D721Med (cell line): ENCODE data around the gene ZFPM1.

Source experiments
- DNase-seq: peaks from one replicate; pipeline ENCODE4 v3.0.0; 2011; ENCODE audit warnings: low spot score; ENCODE audit not compliant: insufficient read length
- FAIRE-seq: peaks from 2 replicates; lab custom pipeline; 2011; peaks lifted over from hg19 to GRCh38; lab: Jason Lieb, UNC
- TF ChIP-seq, protein P1 (sequence below): IDR thresholded peaks from 2 replicates; pipeline ENCODE4 v1.5.1; 2012; ENCODE audit warnings: mild to moderate bottlenecking, control low read depth; ENCODE audit not compliant: insufficient read depth; ENCODE audit errors: missing control alignments

ZFPM1 gene

GRCh38 chr16:88430524-88431446 lies 22.3 kb upstream of the ZFPM1 start:
- DNase-seq (no peak), FAIRE-seq (no peak)
- TF ChIP-seq, protein P1, sequence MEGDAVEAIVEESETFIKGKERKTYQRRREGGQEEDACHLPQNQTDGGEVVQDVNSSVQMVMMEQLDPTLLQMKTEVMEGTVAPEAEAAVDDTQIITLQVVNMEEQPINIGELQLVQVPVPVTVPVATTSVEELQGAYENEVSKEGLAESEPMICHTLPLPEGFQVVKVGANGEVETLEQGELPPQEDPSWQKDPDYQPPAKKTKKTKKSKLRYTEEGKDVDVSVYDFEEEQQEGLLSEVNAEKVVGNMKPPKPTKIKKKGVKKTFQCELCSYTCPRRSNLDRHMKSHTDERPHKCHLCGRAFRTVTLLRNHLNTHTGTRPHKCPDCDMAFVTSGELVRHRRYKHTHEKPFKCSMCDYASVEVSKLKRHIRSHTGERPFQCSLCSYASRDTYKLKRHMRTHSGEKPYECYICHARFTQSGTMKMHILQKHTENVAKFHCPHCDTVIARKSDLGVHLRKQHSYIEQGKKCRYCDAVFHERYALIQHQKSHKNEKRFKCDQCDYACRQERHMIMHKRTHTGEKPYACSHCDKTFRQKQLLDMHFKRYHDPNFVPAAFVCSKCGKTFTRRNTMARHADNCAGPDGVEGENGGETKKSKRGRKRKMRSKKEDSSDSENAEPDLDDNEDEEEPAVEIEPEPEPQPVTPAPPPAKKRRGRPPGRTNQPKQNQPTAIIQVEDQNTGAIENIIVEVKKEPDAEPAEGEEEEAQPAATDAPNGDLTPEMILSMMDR, result no peak

GRCh38 chr16:88431651-88432050 lies 21.4 kb upstream of the ZFPM1 start:
- TF ChIP-seq, protein P1, result no peak
- FAIRE-seq (no peak), DNase-seq (no peak)

DNA sequence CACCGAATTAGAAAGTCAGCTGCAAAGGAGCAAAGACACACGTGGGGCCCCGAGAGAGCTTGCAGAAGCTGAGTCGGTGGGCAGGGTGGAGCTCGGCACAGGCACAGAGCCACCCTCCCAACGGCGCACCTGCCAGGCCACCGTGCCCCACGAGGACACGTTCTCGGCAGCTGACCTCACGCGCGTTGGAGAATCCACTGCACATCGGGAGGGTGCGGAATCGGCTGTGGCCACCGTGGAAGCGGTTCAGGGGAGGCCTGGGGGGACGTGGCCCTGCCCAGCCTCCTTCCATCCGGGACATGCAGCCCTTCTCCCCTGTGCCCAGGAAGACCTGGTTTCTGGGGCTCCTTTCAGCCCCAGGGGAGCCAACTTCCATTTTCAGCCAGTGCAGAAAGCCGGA lies 20.9 kb upstream of the ZFPM1 start:
- DNase-seq (no peak), FAIRE-seq (no peak)
- TF ChIP-seq, protein P1, result no peak

DNA sequence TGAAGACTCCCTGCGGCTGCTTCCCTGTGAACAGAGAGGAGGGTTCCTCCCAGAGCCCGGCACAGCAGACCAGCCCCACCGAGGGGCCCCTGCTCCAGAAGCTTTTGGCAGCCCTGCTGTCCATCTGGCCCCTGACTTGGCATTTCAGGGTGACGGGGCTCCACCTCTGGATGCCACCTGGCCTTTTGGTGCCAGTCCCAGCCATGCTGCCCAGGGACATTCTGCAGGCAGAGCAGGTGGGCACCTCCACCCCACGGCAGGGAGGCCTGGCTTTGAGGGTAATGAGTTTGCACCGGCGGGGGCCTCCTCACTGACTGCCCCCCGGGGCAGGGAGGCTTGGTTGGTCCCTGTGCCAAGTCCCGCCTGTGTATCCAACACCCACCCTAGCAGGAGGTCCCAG lies 20.3 kb upstream of the ZFPM1 start:
- TF ChIP-seq, protein P1, result no peak
- FAIRE-seq, result no peak
- no peak for DNase-seq

- TF ChIP-seq, protein P1, result no peak
- FAIRE-seq, result no peak
- no peak for DNase-seq
Measured at GRCh38 chr16:88433632-88434352, 19.3 kb upstream of the ZFPM1 start.

DNA sequence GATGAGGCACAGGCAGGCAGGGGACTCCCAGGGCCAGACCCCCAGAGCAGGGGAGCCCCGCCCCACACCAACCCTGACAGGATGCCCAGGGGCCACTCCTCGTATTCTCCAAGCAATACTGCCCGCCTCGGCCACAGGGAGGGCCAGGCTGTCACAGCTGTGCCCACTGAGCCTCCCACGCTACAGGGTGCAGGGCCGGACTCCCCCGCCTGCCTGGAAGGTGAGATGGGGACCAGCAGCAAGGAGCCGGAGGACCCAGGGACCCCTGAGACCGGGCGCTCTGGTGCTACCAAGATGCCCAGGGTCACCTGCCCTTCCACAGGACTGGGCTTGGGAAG lies 18.8 kb upstream of the ZFPM1 start:
- FAIRE-seq, result no peak
- no peak for DNase-seq
- TF ChIP-seq, protein P1, result no peak
